ENCODE results near the gene ADAMTS17.

- TF ChIP-seq, protein P1, sequence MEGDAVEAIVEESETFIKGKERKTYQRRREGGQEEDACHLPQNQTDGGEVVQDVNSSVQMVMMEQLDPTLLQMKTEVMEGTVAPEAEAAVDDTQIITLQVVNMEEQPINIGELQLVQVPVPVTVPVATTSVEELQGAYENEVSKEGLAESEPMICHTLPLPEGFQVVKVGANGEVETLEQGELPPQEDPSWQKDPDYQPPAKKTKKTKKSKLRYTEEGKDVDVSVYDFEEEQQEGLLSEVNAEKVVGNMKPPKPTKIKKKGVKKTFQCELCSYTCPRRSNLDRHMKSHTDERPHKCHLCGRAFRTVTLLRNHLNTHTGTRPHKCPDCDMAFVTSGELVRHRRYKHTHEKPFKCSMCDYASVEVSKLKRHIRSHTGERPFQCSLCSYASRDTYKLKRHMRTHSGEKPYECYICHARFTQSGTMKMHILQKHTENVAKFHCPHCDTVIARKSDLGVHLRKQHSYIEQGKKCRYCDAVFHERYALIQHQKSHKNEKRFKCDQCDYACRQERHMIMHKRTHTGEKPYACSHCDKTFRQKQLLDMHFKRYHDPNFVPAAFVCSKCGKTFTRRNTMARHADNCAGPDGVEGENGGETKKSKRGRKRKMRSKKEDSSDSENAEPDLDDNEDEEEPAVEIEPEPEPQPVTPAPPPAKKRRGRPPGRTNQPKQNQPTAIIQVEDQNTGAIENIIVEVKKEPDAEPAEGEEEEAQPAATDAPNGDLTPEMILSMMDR (IDR thresholded peaks at IDR 0.05) = no peak
- no peak for TF ChIP-seq POLR2A (IDR thresholded peaks at IDR 0.05)
- no peak for TF ChIP-seq POLR2AphosphoS5 (IDR thresholded peaks at IDR 0.05)
- no peak for TF ChIP-seq EP300 (IDR thresholded peaks at IDR 0.05; ENCODE audit: low read depth)
These were observed 303.9 kb downstream of the ADAMTS17 start for GRCh38 chr15:100037901-100038300.
